HG02759 (cell line): ENCODE measurements around the gene KAZN.

ENCODE experiments used
- ATAC-seq: cut with Tn5 transposase; IDR thresholded peaks from one replicate; pipeline ENCODE4 v1.9.1; 2021; ENCODE audit warnings: mild to moderate bottlenecking, moderate library complexity; ENCODE audit not compliant: unreplicated experiment

Gene KAZN

GRCh38 chr1:14585728-14586127, 12.8 kb upstream of the KAZN start:
- no peak for ATAC-seq

DNA sequence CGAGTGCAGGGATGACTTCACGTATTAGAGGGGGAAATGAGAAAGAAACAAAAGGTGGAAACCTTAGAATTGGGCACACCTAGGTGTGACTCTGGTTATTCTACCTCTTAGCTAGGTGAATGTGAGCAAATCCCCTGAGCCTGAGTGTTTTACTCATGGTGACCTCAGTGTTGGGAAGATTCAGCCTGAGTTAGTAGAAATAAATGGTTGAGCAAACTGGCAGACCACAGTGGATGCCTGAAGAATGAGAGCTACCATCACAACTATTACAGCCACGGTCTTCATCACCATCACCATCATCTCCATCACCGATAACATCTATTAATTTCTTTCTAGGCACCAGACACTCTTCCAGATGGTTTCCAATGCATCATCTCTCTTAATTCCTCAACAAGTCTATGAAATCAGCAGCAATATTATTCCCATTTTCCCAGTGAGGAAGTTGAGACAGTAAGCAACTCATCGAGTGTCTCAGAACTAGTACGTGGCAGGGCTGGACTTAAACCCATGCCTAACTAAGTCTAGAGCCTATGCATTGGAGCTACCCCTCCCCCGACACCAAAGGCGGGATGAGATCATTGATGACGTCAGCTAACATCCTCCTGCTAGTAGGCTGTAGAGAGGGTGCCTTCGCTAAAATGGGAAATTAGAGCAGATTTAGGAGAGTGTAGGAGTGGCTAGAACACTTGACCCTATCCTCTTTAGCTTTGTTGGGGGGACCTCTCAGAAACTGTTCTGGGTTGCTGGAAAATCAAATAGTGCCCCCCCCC, 7.9 kb upstream of the KAZN start:
- ATAC-seq, result no peak

DNA sequence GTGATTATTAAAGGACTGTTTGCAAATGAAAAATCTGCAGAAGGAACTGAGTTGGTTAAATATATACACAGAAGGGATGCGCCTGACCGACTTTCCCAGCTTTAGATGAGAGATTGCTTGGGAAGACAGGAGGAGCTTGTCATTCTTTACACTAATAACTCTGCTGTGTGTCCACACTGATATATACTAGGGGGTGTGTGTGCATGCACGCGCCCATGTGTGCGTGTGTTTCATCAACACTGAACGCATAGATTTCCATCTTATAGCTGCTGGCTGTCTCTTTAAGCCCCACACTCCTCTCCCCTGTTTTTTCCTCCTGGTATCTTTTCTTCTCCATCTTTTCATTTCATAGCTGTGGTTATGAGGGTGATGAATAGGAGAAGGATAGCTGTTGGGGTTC, 6.9 kb upstream of the KAZN start:
- no peak for ATAC-seq

DNA sequence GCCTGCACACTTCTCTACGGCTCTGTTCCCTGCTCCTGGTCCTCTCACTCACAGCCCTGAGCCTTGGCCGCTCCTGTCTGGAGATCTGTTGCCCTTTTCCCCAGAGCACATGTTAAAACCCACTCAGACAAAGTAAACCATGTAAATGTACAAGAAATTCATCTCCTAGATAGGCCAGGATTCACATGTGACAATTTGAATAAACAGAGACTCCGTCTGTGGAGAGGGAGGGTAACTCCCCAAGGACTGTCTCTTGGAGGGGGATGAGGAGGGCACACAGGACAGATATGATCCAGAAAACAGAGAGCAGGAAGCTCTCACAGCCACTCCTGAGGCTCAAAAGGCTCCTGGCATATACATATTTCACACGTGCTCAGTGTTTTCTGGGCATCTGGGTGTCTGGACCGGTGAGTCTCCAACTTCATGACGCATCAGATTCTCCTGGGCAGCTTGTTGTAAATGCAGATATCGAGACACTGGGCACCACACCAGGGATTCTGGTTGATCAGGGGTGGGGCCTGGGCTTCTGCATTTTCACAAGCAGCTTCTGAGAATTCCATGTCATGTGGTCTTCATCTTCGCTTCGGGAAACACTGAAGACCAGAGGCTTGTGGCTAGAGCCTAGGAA, 6.4 kb upstream of the KAZN start:
- ATAC-seq, result no peak

DNA sequence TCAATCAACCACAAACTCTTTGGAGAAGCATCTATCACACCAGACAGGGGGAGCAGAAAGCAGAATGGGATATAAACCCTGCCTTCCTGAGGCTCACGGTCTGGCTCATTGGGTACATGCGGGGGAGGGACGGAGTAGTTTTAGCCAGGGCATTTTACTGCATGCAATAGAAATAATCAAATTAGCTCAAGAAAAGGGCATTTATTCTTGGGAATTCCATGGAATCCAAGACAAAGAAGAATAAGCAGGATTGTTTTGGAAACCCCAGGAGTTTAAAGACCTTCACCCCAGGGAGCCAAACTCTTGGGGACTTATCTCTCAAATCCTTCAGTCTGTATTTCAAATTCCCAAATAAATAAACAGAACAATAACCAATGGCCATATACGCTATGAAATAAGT, 5.2 kb upstream of the KAZN start:
- no peak for ATAC-seq

DNA sequence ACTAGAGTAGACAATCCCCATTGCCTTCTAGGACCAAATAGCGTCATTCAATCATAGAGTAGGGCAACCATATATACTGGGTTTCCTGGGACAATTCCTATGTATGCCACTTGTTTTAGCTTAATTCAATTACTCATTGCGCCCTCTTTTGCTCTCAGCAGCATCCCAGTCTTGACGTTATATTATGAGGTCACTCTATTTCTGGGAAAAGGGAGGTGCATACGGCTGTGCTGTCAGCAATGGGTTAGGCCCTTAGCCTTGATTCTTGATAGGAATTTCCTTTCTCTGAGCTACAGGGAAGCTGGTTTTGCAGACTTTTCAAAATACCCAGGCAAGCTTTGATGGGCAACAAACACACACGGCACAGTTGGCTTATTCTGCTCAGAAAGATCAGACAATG, 4.4 kb upstream of the KAZN start:
- ATAC-seq, result no peak

DNA sequence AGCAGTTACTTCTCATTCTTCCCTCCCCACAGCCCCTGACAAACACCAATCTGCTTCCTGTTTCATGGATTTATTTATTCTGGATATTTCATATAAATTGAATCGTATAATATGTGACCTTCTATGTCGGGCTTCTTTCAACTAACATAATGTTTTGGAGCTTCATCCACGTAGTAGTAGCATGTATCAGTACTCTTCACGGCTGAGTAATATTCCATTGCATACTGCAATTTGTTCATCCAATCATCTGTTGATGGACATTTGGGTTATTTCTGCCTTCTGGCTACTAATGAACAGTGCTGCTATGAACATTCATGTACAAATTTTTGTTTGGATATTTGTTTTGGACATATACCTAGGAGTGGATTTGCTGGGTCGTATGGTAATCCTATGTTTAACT, 1.9 kb upstream of the KAZN start:
- no peak for ATAC-seq

GRCh38 chr1:14597343-14598006, 1.0 kb upstream of the KAZN start:
- ATAC-seq, result no peak

DNA sequence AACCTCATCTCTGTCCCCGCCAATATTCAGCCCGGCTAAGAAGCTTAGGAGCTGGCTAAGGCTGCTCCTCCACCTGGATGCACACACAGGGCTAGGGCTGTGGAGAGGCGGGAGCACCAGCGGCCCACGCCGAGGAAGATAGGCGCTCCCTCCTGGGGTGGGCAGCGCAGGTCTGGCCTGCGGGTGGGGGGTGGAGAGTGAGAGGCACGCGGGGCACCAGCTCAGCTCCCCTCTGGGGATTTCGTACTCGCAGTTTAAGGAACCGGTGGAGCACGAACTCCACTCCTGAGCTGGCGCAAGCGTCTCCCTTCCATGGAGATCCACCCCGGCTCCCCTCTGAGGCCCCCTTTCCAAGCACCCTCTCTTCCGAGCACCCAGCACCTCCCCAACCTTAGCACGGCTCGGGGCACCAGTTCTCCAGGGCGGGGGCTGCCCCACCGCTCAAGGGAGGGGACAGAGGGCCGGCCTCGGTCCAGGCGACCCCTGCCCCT, 433 bp upstream of the KAZN start:
- no peak for ATAC-seq

DNA sequence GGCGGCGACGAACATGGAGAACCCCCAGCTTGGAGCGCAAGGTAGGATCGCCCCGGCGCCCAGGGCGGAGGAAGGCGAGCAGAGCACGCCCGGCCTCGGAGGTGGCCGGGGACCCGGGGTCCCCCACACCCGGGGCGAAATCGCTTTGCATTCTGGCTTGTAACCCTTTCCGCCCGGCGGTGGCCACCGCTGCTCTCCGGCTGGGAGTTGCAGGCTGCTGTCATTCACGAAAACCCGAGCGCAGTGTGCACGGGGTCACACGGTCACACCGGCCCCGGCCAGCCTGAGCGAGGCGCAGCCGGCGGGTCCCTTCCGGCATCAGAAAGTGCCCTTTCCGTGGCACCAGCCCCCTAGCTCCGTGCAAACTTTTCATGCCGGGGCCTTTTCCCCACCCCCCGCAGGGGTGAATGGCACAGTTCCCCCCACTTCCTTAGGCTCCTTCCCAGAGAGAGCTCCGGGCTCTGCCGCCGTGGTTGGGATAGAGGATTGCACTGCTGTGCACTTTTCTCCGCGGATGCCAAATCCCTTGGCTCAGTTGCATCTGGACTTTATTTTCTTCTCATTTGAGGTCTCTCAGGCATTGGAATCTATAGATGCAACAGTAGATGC, 802 bp downstream of the KAZN start:
- peak; percentile 40 for ATAC-seq

- ATAC-seq, result peak; percentile 55
Measured at GRCh38 chr1:14599800-14600199, 1.3 kb downstream of the KAZN start.

GRCh38 chr1:14600405-14601112, 2.1 kb downstream of the KAZN start:
- ATAC-seq, result no peak

DNA sequence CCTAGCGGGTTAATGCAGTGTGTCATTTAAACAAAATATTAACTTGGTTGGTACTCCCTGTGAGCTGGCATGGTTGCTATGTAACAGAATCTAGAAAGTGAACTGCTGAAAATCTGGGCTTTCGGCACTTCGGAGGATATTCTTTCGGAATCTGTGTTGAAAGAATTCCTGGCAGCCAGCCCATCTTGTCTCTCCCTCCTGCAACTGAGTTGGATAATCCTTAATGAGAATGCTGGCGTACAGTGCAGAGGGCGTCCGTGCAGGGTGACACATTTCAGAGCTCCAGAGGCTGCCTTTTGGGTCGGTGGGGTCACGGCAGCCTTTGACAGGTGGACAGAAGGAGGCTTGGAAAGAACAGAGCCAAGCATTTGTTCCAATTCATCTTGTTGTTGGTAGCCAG, 3.7 kb downstream of the KAZN start:
- no peak for ATAC-seq

DNA sequence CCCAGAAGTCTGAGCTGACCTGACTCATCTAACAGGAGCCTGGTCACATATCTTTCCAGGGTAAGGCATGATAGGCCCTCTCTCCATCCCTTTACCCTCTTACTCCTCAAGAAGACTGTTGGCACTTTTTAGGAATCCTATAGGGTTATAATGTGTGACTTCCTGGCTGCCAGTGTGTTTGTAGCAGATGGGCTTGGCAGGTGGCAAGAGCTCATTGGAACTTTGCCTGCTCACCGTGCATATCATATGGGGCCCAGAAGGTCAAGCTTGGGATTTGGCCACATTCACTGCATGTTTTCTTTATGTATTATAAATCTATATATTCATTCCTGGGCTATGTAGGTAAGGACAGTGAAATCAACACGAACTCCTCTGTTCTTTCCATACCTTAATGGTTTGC, 5.2 kb downstream of the KAZN start:
- ATAC-seq, result no peak

GRCh38 chr1:14604414-14604813, 5.9 kb downstream of the KAZN start:
- ATAC-seq, result no peak

GRCh38 chr1:14605945-14606344, 7.5 kb downstream of the KAZN start:
- ATAC-seq, result no peak

DNA sequence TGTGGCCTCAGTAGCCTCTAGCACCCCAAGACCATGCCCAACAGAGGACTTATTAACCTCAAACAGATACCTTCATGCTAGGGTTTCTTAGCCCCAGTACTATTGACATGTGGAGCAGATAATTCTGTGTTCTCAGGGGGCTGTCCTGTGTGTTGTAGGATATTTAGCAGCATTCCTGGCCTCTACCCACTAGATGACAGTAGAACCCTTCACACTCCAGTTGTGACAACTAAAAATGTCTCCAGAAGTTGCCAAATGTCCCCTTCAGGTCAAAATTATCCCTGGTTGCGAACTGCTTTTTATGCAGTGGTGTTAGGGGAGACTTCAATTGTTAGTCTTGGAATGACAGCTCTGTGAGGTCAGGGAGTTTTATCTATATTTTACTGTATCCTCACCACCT, 8.1 kb downstream of the KAZN start:
- no peak for ATAC-seq

DNA sequence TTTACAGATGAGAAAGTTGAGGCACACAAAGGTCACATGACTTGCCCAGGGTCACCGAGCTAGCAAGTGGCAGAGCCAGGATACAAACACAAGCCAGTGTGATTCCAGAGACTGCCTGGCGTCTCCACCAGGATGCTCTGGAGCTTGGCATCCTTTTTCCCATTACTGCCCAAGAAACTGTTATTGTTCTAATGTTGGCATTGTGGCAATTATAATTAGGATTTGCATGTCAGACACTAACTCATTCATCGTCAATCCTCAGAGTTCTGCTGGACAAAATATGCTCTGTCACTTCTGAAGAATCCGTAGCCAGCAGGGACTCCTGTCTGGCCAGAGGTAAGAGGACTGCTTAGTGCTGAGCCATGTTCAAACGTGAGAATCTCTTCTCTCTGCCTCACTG, 8.8 kb downstream of the KAZN start:
- ATAC-seq, result no peak

- no peak for ATAC-seq
Measured at GRCh38 chr1:14608308-14608707, 9.8 kb downstream of the KAZN start.

GRCh38 chr1:14610761-14611160, 12.3 kb downstream of the KAZN start:
- no peak for ATAC-seq

GRCh38 chr1:14611792-14612191, 13.3 kb downstream of the KAZN start:
- no peak for ATAC-seq
